Colonic mucosa (tissue), 4 donors: Measurements from ENCODE around the gene PEPD. TPM values are rescaled to one million over a fixed set of nuclear protein-coding genes. Genes with fewer than 3 reads are reported as not detected.

Experiments
- DNase-seq: peaks from one replicate; pipeline ENCODE4 v3.0.0-alpha.2; 2020
- H3K27ac ChIP-seq: fragments of 200-600 bp; one replicate; pipeline ENCODE4 v1.8.0; 2021
- H3K27me3 ChIP-seq: fragments of 200-600 bp; one replicate; pipeline ENCODE4 v1.8.0; 2021
- H3K36me3 ChIP-seq: fragments of 200-600 bp; one replicate; pipeline ENCODE4 v1.8.0; 2021
- H3K4me1 ChIP-seq: fragments of 200-600 bp; one replicate; pipeline ENCODE4 v1.8.0; 2021; ENCODE audit warnings: mild to moderate bottlenecking
- H3K4me3 ChIP-seq: fragments of 200-600 bp; one replicate; pipeline ENCODE4 v1.8.0; 2021
- H3K9ac ChIP-seq, 2 donors: one replicate each; pipeline ENCODE4 v1.7.0; 2013; ENCODE audit warnings: control low read depth in 2 of 2, low read depth in 2 of 2, low read length in 2 of 2
- H3K9me3 ChIP-seq: fragments of 200-600 bp; one replicate; pipeline ENCODE4 v1.8.0; 2021
- intact Hi-C: fragments of 100-400 bp; cut with DNase I; formaldehyde crosslinking; loops from one replicate; pipeline ENCODE4 v1.14.1; 2022
- total RNA-seq, 2 donors: library from RNA; stranded (reverse); fragmentation: NEBNext Ultra II Directional in 1 of 2; extraction: Animal tissue kit (Norgen Biotek cat#: 25700) in 1 of 2; gene quantifications; one replicate each; pipeline ENCODE4 v1.2.1, GENCODE V29; 2021
- TF ChIP-seq, protein P1 (sequence below): fragments of 200-600 bp; IDR thresholded peaks from one replicate; pipeline ENCODE4 v1.8.0; 2022; ENCODE audit warnings: antibody characterized with exemption, mild to moderate bottlenecking
- donor health status: healthy.
- donor health status: DM: no; HTN: no; CAD: no.
- donor health status: DM: no; HTN: no; CAD: no.

PEPD gene
- total RNA-seq, 2 donors from 2014 or later = 47.9 to 71.4 TPM

- Histone ChIP-seq H3K36me3 (no peaks in the 10 kb centered on the region), H3K4me3 (no peak overlapping the region), H3K9me3 (no peaks in the 10 kb centered on the region), H3K27ac (no peak overlapping the region), H3K27me3 (no peaks in the 10 kb centered on the region), H3K4me1 (no peaks in the 10 kb centered on the region), H3K9ac (no peak overlapping the region)
- TF ChIP-seq, protein P1, sequence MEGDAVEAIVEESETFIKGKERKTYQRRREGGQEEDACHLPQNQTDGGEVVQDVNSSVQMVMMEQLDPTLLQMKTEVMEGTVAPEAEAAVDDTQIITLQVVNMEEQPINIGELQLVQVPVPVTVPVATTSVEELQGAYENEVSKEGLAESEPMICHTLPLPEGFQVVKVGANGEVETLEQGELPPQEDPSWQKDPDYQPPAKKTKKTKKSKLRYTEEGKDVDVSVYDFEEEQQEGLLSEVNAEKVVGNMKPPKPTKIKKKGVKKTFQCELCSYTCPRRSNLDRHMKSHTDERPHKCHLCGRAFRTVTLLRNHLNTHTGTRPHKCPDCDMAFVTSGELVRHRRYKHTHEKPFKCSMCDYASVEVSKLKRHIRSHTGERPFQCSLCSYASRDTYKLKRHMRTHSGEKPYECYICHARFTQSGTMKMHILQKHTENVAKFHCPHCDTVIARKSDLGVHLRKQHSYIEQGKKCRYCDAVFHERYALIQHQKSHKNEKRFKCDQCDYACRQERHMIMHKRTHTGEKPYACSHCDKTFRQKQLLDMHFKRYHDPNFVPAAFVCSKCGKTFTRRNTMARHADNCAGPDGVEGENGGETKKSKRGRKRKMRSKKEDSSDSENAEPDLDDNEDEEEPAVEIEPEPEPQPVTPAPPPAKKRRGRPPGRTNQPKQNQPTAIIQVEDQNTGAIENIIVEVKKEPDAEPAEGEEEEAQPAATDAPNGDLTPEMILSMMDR = no peak
- no peak for DNase-seq
- intact Hi-C loops = no loop called here
Measured at GRCh38 chr19:33442706-33443105, 78.9 kb downstream of the PEPD start.

- H3K9me3 ChIP-seq = no peaks in the 10 kb centered on the region
- no peaks in the 10 kb centered on the region for H3K27me3 ChIP-seq
- TF ChIP-seq, protein P1 = no peak
- no peak overlapping the region for H3K27ac ChIP-seq
- H3K4me1 ChIP-seq = no peaks in the 10 kb centered on the region
- H3K9ac ChIP-seq = no peak overlapping the region
- no peak for DNase-seq
- no peak overlapping the region for H3K4me3 ChIP-seq
- intact Hi-C loops = no loop called here
- no peaks in the 10 kb centered on the region for H3K36me3 ChIP-seq
Measured at GRCh38 chr19:33441828-33442227, 79.8 kb downstream of the PEPD start.

- Histone ChIP-seq H3K36me3 (no peaks in the 10 kb centered on the region), H3K4me3 (no peak overlapping the region), H3K9me3 (no peaks in the 10 kb centered on the region), H3K4me1 (no peaks in the 10 kb centered on the region), H3K27ac (no peak overlapping the region), H3K9ac (no peak overlapping the region), H3K27me3 (no peaks in the 10 kb centered on the region)
- intact Hi-C loops = no loop called here
- TF ChIP-seq, protein P1 = no peak
- no peak for DNase-seq
Measured at GRCh38 chr19:33441277-33441699, 80.3 kb downstream of the PEPD start.

DNA sequence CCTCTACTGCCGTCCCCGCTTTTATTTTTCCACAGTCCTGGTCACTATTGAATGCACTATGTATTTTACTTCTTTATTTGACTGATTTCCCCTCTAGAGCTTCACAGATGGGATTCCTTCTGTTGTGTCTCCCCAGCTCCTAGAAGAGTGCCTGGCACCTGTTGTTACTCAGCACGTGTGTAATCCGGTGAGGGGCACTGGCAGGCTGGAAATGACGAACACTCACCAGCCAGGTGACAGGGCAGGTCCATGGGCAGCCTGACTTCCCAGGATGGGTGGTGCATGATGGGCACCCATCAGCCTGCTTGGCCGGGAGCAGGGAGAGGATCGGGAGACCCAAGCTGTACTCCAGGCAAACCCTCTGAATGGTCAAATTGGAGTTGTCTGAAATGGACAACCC, 80.9 kb downstream of the PEPD start:
- Histone ChIP-seq H3K4me1 (no peaks in the 10 kb centered on the region), H3K9me3 (no peaks in the 10 kb centered on the region), H3K36me3 (no peaks in the 10 kb centered on the region), H3K4me3 (no peak overlapping the region), H3K9ac (no peak overlapping the region), H3K27ac (no peak overlapping the region), H3K27me3 (no peaks in the 10 kb centered on the region)
- intact Hi-C loops = no loop called here
- DNase-seq = no peak
- TF ChIP-seq, protein P1 = no peak

- no peaks in the 10 kb centered on the region for H3K27me3 ChIP-seq
- no peak overlapping the region for H3K27ac ChIP-seq
- H3K4me1 ChIP-seq = no peaks in the 10 kb centered on the region
- H3K9me3 ChIP-seq = no peaks in the 10 kb centered on the region
- intact Hi-C loops = no loop called here
- TF ChIP-seq, protein P1 = no peak
- no peak overlapping the region for H3K4me3 ChIP-seq
- no peak for DNase-seq
- no peak overlapping the region for H3K9ac ChIP-seq
- no peaks in the 10 kb centered on the region for H3K36me3 ChIP-seq
Measured at GRCh38 chr19:33440241-33440640, 81.3 kb downstream of the PEPD start.
